Skeletal muscle cell (primary cell): ENCODE results near the gene PAPPA.

Experiments
- DNase-seq: peaks from one replicate; pipeline ENCODE4 v3.0.0-alpha.2; 2010; ENCODE audit warnings: low read depth
- H3K4me3 ChIP-seq: 2 replicates; pipeline ENCODE4 v1.5.1; 2011; ENCODE audit warnings: low read depth, mild to moderate bottlenecking, control low read depth, low read length, moderate library complexity

Gene PAPPA

GRCh38 chr9:116360016-116360415 is 206.4 kb downstream of the PAPPA start:
- no peak for DNase-seq
- no peak overlapping the region for H3K4me3 ChIP-seq

GRCh38 chr9:116360989-116361388 is 207.4 kb downstream of the PAPPA start:
- no peak for DNase-seq
- no peak overlapping the region for H3K4me3 ChIP-seq

- DNase-seq: no peak
- no peak overlapping the region for H3K4me3 ChIP-seq
These were observed 208.0 kb downstream of the PAPPA start for GRCh38 chr9:116361547-116361946.

- no peak overlapping the region for H3K4me3 ChIP-seq
- no peak for DNase-seq
These were observed 208.9 kb downstream of the PAPPA start for GRCh38 chr9:116362493-116362892.

- H3K4me3 ChIP-seq: no peak overlapping the region
- peak; percentile 34 for DNase-seq
These were observed 211.5 kb downstream of the PAPPA start for GRCh38 chr9:116365056-116365471.

- DNase-seq: no peak
- no peak overlapping the region for H3K4me3 ChIP-seq
These were observed 212.7 kb downstream of the PAPPA start for GRCh38 chr9:116366241-116366640.

- DNase-seq: no peak
- H3K4me3 ChIP-seq: no peak overlapping the region
These were observed 215.1 kb downstream of the PAPPA start for GRCh38 chr9:116368680-116369079.

- DNase-seq: no peak
- no peak overlapping the region for H3K4me3 ChIP-seq
These were observed 216.1 kb downstream of the PAPPA start for GRCh38 chr9:116369706-116370105.

GRCh38 chr9:116370556-116370955 is 217.0 kb downstream of the PAPPA start:
- DNase-seq: no peak

GRCh38 chr9:116372081-116372673 is 218.6 kb downstream of the PAPPA start:
- DNase-seq: no peak
- H3K4me3 ChIP-seq: no peak overlapping the region

More at GRCh38 chr9:116370556-116370955, 217.0 kb downstream of the PAPPA start:
- H3K4me3 ChIP-seq: no peak overlapping the region

GRCh38 chr9:116372786-116373185 is 219.2 kb downstream of the PAPPA start:
- H3K4me3 ChIP-seq: no peak overlapping the region
- DNase-seq: no peak

GRCh38 chr9:116377179-116377798 is 223.7 kb downstream of the PAPPA start:
- peak; percentile 66 for DNase-seq
- no peak overlapping the region for H3K4me3 ChIP-seq

- no peak for DNase-seq
- H3K4me3 ChIP-seq: no peak overlapping the region
These were observed 225.3 kb downstream of the PAPPA start for GRCh38 chr9:116378873-116379272.

GRCh38 chr9:116379821-116380220 is 226.2 kb downstream of the PAPPA start:
- DNase-seq: no peak
- H3K4me3 ChIP-seq: no peak overlapping the region

- no peak for DNase-seq
- H3K4me3 ChIP-seq: no peak overlapping the region
These were observed 227.0 kb downstream of the PAPPA start for GRCh38 chr9:116380496-116380995.

- DNase-seq: peak; percentile 36
- H3K4me3 ChIP-seq: no peak overlapping the region
These were observed 227.8 kb downstream of the PAPPA start for GRCh38 chr9:116381350-116381749.

- no peak for DNase-seq
- H3K4me3 ChIP-seq: no peak overlapping the region
These were observed 228.5 kb downstream of the PAPPA start for GRCh38 chr9:116382053-116382452.

- DNase-seq: no peak
- no peak overlapping the region for H3K4me3 ChIP-seq
These were observed 229.5 kb downstream of the PAPPA start for GRCh38 chr9:116383133-116383532.

- DNase-seq: no peak
- H3K4me3 ChIP-seq: no peak overlapping the region
These were observed 230.3 kb downstream of the PAPPA start for GRCh38 chr9:116383936-116384335.

GRCh38 chr9:116387934-116388698 is 234.5 kb downstream of the PAPPA start:
- DNase-seq: no peak
- no peak overlapping the region for H3K4me3 ChIP-seq
